K562 (cell line): Measurements from ENCODE around the gene AFG1L. TPM values are rescaled to one million over a fixed set of nuclear protein-coding genes. Genes with fewer than 3 reads are reported as not detected.

Experiments
- AFF1 ChIP-seq, 2 experiments: fragments of 450-650 bp; IDR thresholded peaks; 2 replicates each; pipeline ENCODE4 v1.6.1; 2018; ENCODE audit warnings: mild to moderate bottlenecking in 2 of 2, low read depth in 1 of 2; ENCODE audit not compliant: partially characterized antibody in 2 of 2
- ARHGAP35 ChIP-seq: fragments of 450-650 bp; IDR thresholded peaks from 2 replicates; pipeline ENCODE4 v1.6.1; 2018; ENCODE audit not compliant: partially characterized antibody
- ATF7 ChIP-seq: fragments of 450-650 bp; IDR thresholded peaks from 2 replicates; pipeline ENCODE4 v1.7.1; 2014; ENCODE audit warnings: mild to moderate bottlenecking, moderate library complexity
- BDP1 ChIP-seq: IDR thresholded peaks from 3 replicates; pipeline ENCODE4 v1.6.1; 2011; ENCODE audit not compliant: insufficient read length, insufficient read depth
- CBX8 ChIP-seq: fragments of 200-600 bp; sonication (generic); IDR thresholded peaks from 2 replicates; pipeline ENCODE4 v1.6.1; 2012; ENCODE audit warnings: borderline replicate concordance, mixed run types, low read depth, mild to moderate bottlenecking, moderate library complexity, mixed read lengths, low read length, control low read depth, inconsistent platforms; ENCODE audit not compliant: poor library complexity, severe bottlenecking; ENCODE audit errors: extremely low read depth
- CREM ChIP-seq: IDR thresholded peaks from 2 replicates; pipeline ENCODE4 v1.6.1; 2014; ENCODE audit warnings: antibody characterized with exemption, low read depth
- HCFC1 ChIP-seq: IDR thresholded peaks from 2 replicates; pipeline ENCODE4 v1.6.1; 2012; ENCODE audit warnings: low read depth, low read length, improper control_type of control experiment
- HOMEZ ChIP-seq: fragments of 250-450 bp; sonication (Bioruptor Pico); IDR thresholded peaks from 2 replicates; pipeline ENCODE4 v1.4.0; 2020; ENCODE audit warnings: mild to moderate bottlenecking, moderate library complexity
- MBD2 ChIP-seq: sonication (generic); IDR thresholded peaks from 2 replicates; pipeline ENCODE4 v1.6.1; 2016; ENCODE audit warnings: low read depth, borderline replicate concordance
- MYC ChIP-seq, 2 experiments: fragments of 250-450 bp in 1 of 2; sonication (Bioruptor Pico) in 1 of 2; IDR thresholded peaks; 2 replicates each; pipeline versions ENCODE4 v1.5.1 to v1.6.1; 2012 to 2021; ENCODE audit warnings: low read depth in 2 of 2, borderline replicate concordance in 1 of 2, improper control_type of control experiment in 1 of 2, low read length in 1 of 2, mild to moderate bottlenecking in 1 of 2, moderate library complexity in 1 of 2
- RBM14 ChIP-seq: fragments of 200-400 bp; formaldehyde crosslinking; IDR thresholded peaks from 2 replicates; pipeline ENCODE4 v1.6.1; 2018; ENCODE audit warnings: low read depth, mild to moderate bottlenecking, low read length, moderate library complexity, borderline replicate concordance; ENCODE audit not compliant: insufficient read depth
- RNF219 ChIP-seq: fragments of 250-450 bp; sonication (Bioruptor Pico); IDR thresholded peaks from 2 replicates; pipeline ENCODE4 v1.5.0; 2022; ENCODE audit warnings: mild to moderate bottlenecking
- SAFB ChIP-seq: fragments of 200-400 bp; formaldehyde crosslinking; IDR thresholded peaks from 2 replicates; pipeline ENCODE4 v1.6.1; 2017; ENCODE audit warnings: low read depth, low read length, borderline replicate concordance
- SAFB2 ChIP-seq: fragments of 200-400 bp; formaldehyde crosslinking; IDR thresholded peaks from 2 replicates; pipeline ENCODE4 v1.6.1; 2018; ENCODE audit warnings: borderline replicate concordance, low read length, low read depth, moderate library complexity; ENCODE audit not compliant: severe bottlenecking
- SRSF1 ChIP-seq: fragments of 200-400 bp; formaldehyde crosslinking; IDR thresholded peaks from 2 replicates; pipeline ENCODE4 v1.6.1; 2017; ENCODE audit warnings: mild to moderate bottlenecking, low read depth, low read length, moderate library complexity
- ZEB2 ChIP-seq: fragments of 450-650 bp; IDR thresholded peaks from 2 replicates; pipeline ENCODE4 v1.6.1; 2016
- ZFP1 ChIP-seq: fragments of 450-650 bp; formaldehyde crosslinking; IDR thresholded peaks from 2 replicates; pipeline ENCODE4 v1.4.0; 2020; ENCODE audit warnings: mild to moderate bottlenecking, mixed read lengths
- ZNF165 ChIP-seq: fragments of 250-450 bp; sonication (Bioruptor Pico); IDR thresholded peaks from 2 replicates; pipeline ENCODE4 v1.4.0; 2020; ENCODE audit warnings: borderline replicate concordance
- ZSCAN32 ChIP-seq: fragments of 450-650 bp; formaldehyde crosslinking; IDR thresholded peaks from 2 replicates; pipeline ENCODE4 v1.4.0; 2020; ENCODE audit warnings: mild to moderate bottlenecking, moderate library complexity
- polyA plus RNA-seq, 8 experiments: library from polyadenylated mRNA; depleted of rRNA in 4 of 8; stranded (reverse) in 5 of 8; unstranded in 3 of 8; fragments of >200 nt; fragmentation: Nextera tagmentation in 2 of 8; fragmentation: Illumina TruSeq in 1 of 8; extraction: Ambion mirVana in 2 of 8; extraction: Trizol in 1 of 8; gene quantifications; 2 replicates each; pipeline versions ENCODE4 v1.2.1 to v1.2.3, GENCODE V29; 2011 to 2014; ENCODE audit warnings: inconsistent platforms in 1 of 8, missing spikeins in 1 of 8
- total RNA-seq, 7 experiments: library from RNA; depleted of rRNA in 6 of 7; stranded (reverse); fragments of >200 nt in 6 of 7; fragmentation: Illumina TruSeq in 2 of 7; extraction: Trizol in 2 of 7; gene quantifications; 2 replicates each; pipeline versions ENCODE4 v1.2.1 to v1.2.3, GENCODE V29; 2011 to 2021; ENCODE audit warnings: low replicate concordance in 1 of 7

The AFG1L gene
- total and polyA plus RNA-seq, 9 of the 15 experiments (the other 6 are each of a cell fraction or from before 2014, with no cell fraction given): 2.2 to 15.5 (median 5.8) TPM

- no peak for TF ChIP-seq AFF1 (IDR thresholded peaks at IDR 0.05; ENCODE audit: low read depth in 1 of 2, partially characterized antibody in 2 of 2)
- TF ChIP-seq SAFB2: no peak
- TF ChIP-seq MYC (IDR thresholded peaks at IDR 0.05; ENCODE audit: low read depth, low read length): peak; percentile 77
- TF ChIP-seq MYC (CRISPR knock-in tag; IDR thresholded peaks at IDR 0.05; ENCODE audit: borderline replicate concordance, low read depth): 0 out of 2 replicates have a peak, but pooled peaks have one; percentile 35
- peak; percentile 59; the same call in 1 of the 2 replicates for TF ChIP-seq SAFB
- peak; percentile 75; the same call in 1 of the 2 replicates for TF ChIP-seq MBD2
- no peak for TF ChIP-seq ZEB2
- TF ChIP-seq SRSF1: no peak
- TF ChIP-seq ARHGAP35: no peak
- no peak for TF ChIP-seq BDP1
- TF ChIP-seq RNF219 (CRISPR knock-in tag): no peak
- peak; percentile 98 for TF ChIP-seq CREM
- no peak for TF ChIP-seq RBM14
- peak; percentile 99 for TF ChIP-seq ATF7
- TF ChIP-seq ZSCAN32 (CRISPR knock-in tag): no peak
- TF ChIP-seq HOMEZ (CRISPR knock-in tag): 0 out of 2 replicates have a peak, but pooled peaks have one; percentile 69
- peak; percentile 48 for TF ChIP-seq HCFC1
- TF ChIP-seq ZNF165: 0 out of 2 replicates have a peak, but pooled peaks have one; percentile 40
- TF ChIP-seq ZFP1: no peak
- TF ChIP-seq CBX8: no peak
Observed at GRCh38 chr6:108558372-108559096, 263.7 kb downstream of the AFG1L start (continued).
